HEK293 (cell line): ENCODE data around the gene EPN1.

Experiments
- CTCF ChIA-PET: fragments of 350-600 bp; formaldehyde crosslinking; extraction: SDS; loops from one replicate; lab custom pipeline; 2021; ENCODE audit warnings: antibody characterized with exemption; lab: Yijun Ruan, JAX
- POLR2A ChIA-PET: fragments of 300-600 bp; formaldehyde crosslinking; extraction: SDS; loops from one replicate; lab custom pipeline; 2020; ENCODE audit warnings: antibody characterized with exemption, inconsistent platforms; lab: Yijun Ruan, JAX
- H3K27ac ChIP-seq: fragments of 200-500 bp; sonication (Bioruptor generic); 2 replicates; pipeline ENCODE4 v1.5.1; 2014; ENCODE audit warnings: low read depth, low read length, control low read depth, inconsistent platforms; ENCODE audit errors: extremely low read depth
- H3K36me3 ChIP-seq, 2 experiments: fragments of 200-500 bp in 1 of 2; sonication (Bioruptor generic) in 1 of 2; 1 replicate in 1 of 2; 2 replicates in 1 of 2; pipeline ENCODE4 v1.5.1; 2014 to 2017; ENCODE audit warnings: inconsistent platforms in 2 of 2, low read length in 2 of 2; ENCODE audit not compliant: control insufficient read depth in 2 of 2, insufficient read depth in 1 of 2
- H3K4me1 ChIP-seq: fragments of 200-500 bp; sonication (Bioruptor generic); 2 replicates; pipeline ENCODE4 v1.5.1; 2014; ENCODE audit warnings: mild to moderate bottlenecking, low read length, inconsistent platforms; ENCODE audit not compliant: control insufficient read depth, insufficient read depth
- H3K4me3 ChIP-seq: 2 replicates; pipeline ENCODE4 v1.5.1; 2011; ENCODE audit warnings: low read depth, mild to moderate bottlenecking, control low read depth, low read length, moderate library complexity
- H3K9me3 ChIP-seq: fragments of 200-500 bp; sonication (Bioruptor generic); 2 replicates; pipeline ENCODE4 v1.5.1; 2014; ENCODE audit warnings: low read depth, low read length, inconsistent platforms; ENCODE audit not compliant: control insufficient read depth, insufficient read depth
- GFI1B ChIP-seq: fragments of 450-650 bp; formaldehyde crosslinking; IDR thresholded peaks from 2 replicates; pipeline ENCODE4 v1.5.1; 2016; ENCODE audit warnings: missing biosample characterization, missing genetic modification characterization
- KLF1 ChIP-seq: fragments of 450-650 bp; formaldehyde crosslinking; IDR thresholded peaks from 2 replicates; pipeline ENCODE4 v1.5.1; 2016; ENCODE audit warnings: missing biosample characterization, missing genetic modification characterization
- KLF7 ChIP-seq: fragments of 450-650 bp; formaldehyde crosslinking; IDR thresholded peaks from 2 replicates; pipeline ENCODE4 v1.5.1; 2016; ENCODE audit warnings: missing biosample characterization, missing genetic modification characterization, borderline replicate concordance
- KLF9 ChIP-seq: fragments of 450-650 bp; formaldehyde crosslinking; IDR thresholded peaks from 2 replicates; pipeline ENCODE4 v1.5.1; 2016; ENCODE audit warnings: missing biosample characterization, missing genetic modification characterization, low read depth
- PATZ1 ChIP-seq: fragments of 450-650 bp; formaldehyde crosslinking; IDR thresholded peaks from 2 replicates; pipeline ENCODE4 v1.5.1; 2016; ENCODE audit warnings: missing biosample characterization, missing genetic modification characterization
- PRDM4 ChIP-seq: fragments of 450-650 bp; formaldehyde crosslinking; IDR thresholded peaks from 2 replicates; pipeline ENCODE4 v1.5.1; 2017; ENCODE audit warnings: missing biosample characterization, missing genetic modification characterization
- RBAK ChIP-seq: fragments of 450-650 bp; formaldehyde crosslinking; IDR thresholded peaks from 2 replicates; pipeline ENCODE4 v1.5.1; 2016; ENCODE audit warnings: missing biosample characterization, missing genetic modification characterization
- SALL2 ChIP-seq: fragments of 450-650 bp; formaldehyde crosslinking; IDR thresholded peaks from 2 replicates; pipeline ENCODE4 v1.5.0; 2017; ENCODE audit warnings: missing biosample characterization, mild to moderate bottlenecking, missing genetic modification characterization, borderline replicate concordance
- ZBTB1 ChIP-seq: fragments of 450-650 bp; formaldehyde crosslinking; IDR thresholded peaks from 2 replicates; pipeline ENCODE4 v1.5.1; 2016; ENCODE audit warnings: missing biosample characterization, missing genetic modification characterization
- ZIC2 ChIP-seq: fragments of 450-650 bp; formaldehyde crosslinking; IDR thresholded peaks from 2 replicates; pipeline ENCODE4 v1.5.1; 2016; ENCODE audit warnings: missing biosample characterization, missing genetic modification characterization
- ZNF174 ChIP-seq: fragments of 450-650 bp; formaldehyde crosslinking; IDR thresholded peaks from 2 replicates; pipeline ENCODE4 v1.5.0; 2017; ENCODE audit warnings: missing biosample characterization, mild to moderate bottlenecking, missing genetic modification characterization
- ZNF202 ChIP-seq: fragments of 450-650 bp; formaldehyde crosslinking; IDR thresholded peaks from 2 replicates; pipeline ENCODE4 v1.5.1; 2016; ENCODE audit warnings: missing biosample characterization, missing genetic modification characterization, borderline replicate concordance
- ZNF214 ChIP-seq: fragments of 450-650 bp; formaldehyde crosslinking; IDR thresholded peaks from 2 replicates; pipeline ENCODE4 v1.5.1; 2017; ENCODE audit warnings: missing biosample characterization, mild to moderate bottlenecking, missing genetic modification characterization, borderline replicate concordance
- ZNF248 ChIP-seq: fragments of 450-650 bp; formaldehyde crosslinking; IDR thresholded peaks from 2 replicates; pipeline ENCODE4 v1.5.1; 2017; ENCODE audit warnings: missing biosample characterization, missing genetic modification characterization
- ZNF324 ChIP-seq: fragments of 450-650 bp; formaldehyde crosslinking; IDR thresholded peaks from 2 replicates; pipeline ENCODE4 v1.5.1; 2016; ENCODE audit warnings: missing biosample characterization, missing genetic modification characterization
- ZNF449 ChIP-seq: fragments of 450-650 bp; formaldehyde crosslinking; IDR thresholded peaks from 2 replicates; pipeline ENCODE4 v1.5.1; 2017; ENCODE audit warnings: missing biosample characterization, mild to moderate bottlenecking, missing genetic modification characterization, moderate library complexity
- ZNF549 ChIP-seq: fragments of 450-650 bp; IDR thresholded peaks from 2 replicates; pipeline ENCODE4 v1.5.1; 2018; ENCODE audit warnings: missing biosample characterization, missing genetic modification characterization, mild to moderate bottlenecking, inconsistent platforms, moderate library complexity
- ZNF639 ChIP-seq: fragments of 450-650 bp; formaldehyde crosslinking; IDR thresholded peaks from 2 replicates; pipeline ENCODE4 v1.5.1; 2016; ENCODE audit warnings: missing biosample characterization, missing genetic modification characterization
- ZNF658 ChIP-seq: fragments of 450-650 bp; formaldehyde crosslinking; IDR thresholded peaks from 2 replicates; pipeline ENCODE4; 2016; ENCODE audit warnings: missing biosample characterization, missing genetic modification characterization
- ZNF664 ChIP-seq: fragments of 450-650 bp; formaldehyde crosslinking; IDR thresholded peaks from 2 replicates; pipeline ENCODE4 v1.5.1; 2016; ENCODE audit warnings: missing biosample characterization, missing genetic modification characterization
- ZNF677 ChIP-seq: fragments of 450-650 bp; IDR thresholded peaks from 2 replicates; pipeline ENCODE4 v1.5.0; 2018; ENCODE audit warnings: missing biosample characterization, mild to moderate bottlenecking, missing genetic modification characterization, moderate library complexity
- ZNF76 ChIP-seq: fragments of 450-650 bp; formaldehyde crosslinking; IDR thresholded peaks from 2 replicates; pipeline ENCODE4; 2016; ENCODE audit warnings: low read depth, missing biosample characterization, missing genetic modification characterization, borderline replicate concordance
- ZNF843 ChIP-seq: fragments of 450-650 bp; formaldehyde crosslinking; IDR thresholded peaks from 2 replicates; pipeline ENCODE4 v1.5.1; 2016; ENCODE audit warnings: missing biosample characterization, missing genetic modification characterization
- ZSCAN4 ChIP-seq: fragments of 450-650 bp; formaldehyde crosslinking; IDR thresholded peaks from 2 replicates; pipeline ENCODE4 v1.5.1; 2017; ENCODE audit warnings: missing biosample characterization, missing genetic modification characterization

Gene EPN1

GRCh38 chr19:55647732-55648584 lies 27.1 kb upstream of the EPN1 start, which contains the start of gene CCDC106 (continued):
- TF ChIP-seq ZNF639 (tag by site-specific recombination) (no peak), ZNF202 (tag by site-specific recombination) (no peak), ZNF843 (tag by site-specific recombination) (peak; percentile 16; the same call in 1 of the 2 replicates), KLF1 (tag by site-specific recombination) (peak; percentile 65; the same call in 1 of the 2 replicates), PRDM4 (peak; percentile 65), ZSCAN4 (tag by site-specific recombination) (no peak), KLF9 (tag by site-specific recombination) (peak; percentile 69; the same call in 1 of the 2 replicates), PATZ1 (tag by site-specific recombination) (peak; percentile 98), ZBTB1 (tag by site-specific recombination) (no peak), ZNF658 (tag by site-specific recombination) (no peak), ZIC2 (peak; percentile 37; the same call in 1 of the 2 replicates), GFI1B (tag by site-specific recombination) (no peak), ZNF248 (tag by site-specific recombination) (no peak), ZNF549 (tag by site-specific recombination) (no peak), ZNF664 (tag by site-specific recombination) (no peak), ZNF677 (tag by site-specific recombination) (no peak), RBAK (tag by site-specific recombination) (no peak)

- Histone ChIP-seq H3K9me3 (no peaks in the 10 kb centered on the region), H3K4me1 (peaks cover 12% of the 10 kb centered on the region), H3K4me3 (peak overlapping the region; percentile 96), H3K27ac (peak overlapping the region; percentile 93), H3K36me3 (peaks cover 12 to 45% of the 10 kb centered on the region in 2 experiments; a peak in 2 of 3 replicates)
- ChIA-PET POLR2A (interaction anchor here (1.5 kb wide), 1 partner anchor 23 kb away, joined by 3 read pairs; no protein-coding TSS in a partner anchor), CTCF (interaction anchor here (0.7 to 2.1 kb wide), 7 partner anchors 10 to 1221 kb away, joined by 3 to 7 read pairs (median 4); partner anchors contain the start of gene ZNF784)
- no peak for TF ChIP-seq ZNF677 (tag by site-specific recombination)
- TF ChIP-seq KLF7, result 0 out of 2 replicates have a peak, but pooled peaks have one; percentile 0
- TF ChIP-seq ZNF174 (tag by site-specific recombination), result no peak
- no peak for TF ChIP-seq ZSCAN4 (tag by site-specific recombination)
- no peak for TF ChIP-seq ZNF658 (tag by site-specific recombination)
- TF ChIP-seq ZNF449, result no peak
- TF ChIP-seq ZNF214 (tag by site-specific recombination), result no peak
- TF ChIP-seq ZNF76 (tag by site-specific recombination), result no peak
- no peak for TF ChIP-seq SALL2 (tag by site-specific recombination)
- TF ChIP-seq ZNF324 (tag by site-specific recombination), result no peak
Observed at GRCh38 chr19:55648585-55649267, 26.3 kb upstream of the EPN1 start.
